H9 (cell line): ENCODE measurements around the gene PTPDC1. TPM values are rescaled to one million over a fixed set of nuclear protein-coding genes. Genes with fewer than 3 reads are reported as not detected.

Source experiments
- DNase-seq: peaks from one replicate; pipeline ENCODE4 v3.0.0-alpha.2; 2017
- H2AFZ ChIP-seq: one replicate; pipeline ENCODE4 v1.6.1; 2013; ENCODE audit warnings: mild to moderate bottlenecking, low read length, control low read depth, moderate library complexity
- H2AK5ac ChIP-seq: 2 replicates; pipeline ENCODE4 v1.6.1; 2013; ENCODE audit warnings: low read length, control low read depth, mixed read lengths; ENCODE audit not compliant: insufficient read length
- H2BK120ac ChIP-seq: one replicate; pipeline ENCODE4 v1.6.1; 2013; ENCODE audit warnings: low read depth, mild to moderate bottlenecking, low read length, control low read depth, inconsistent platforms; ENCODE audit not compliant: poor library complexity, severe bottlenecking
- H2BK12ac ChIP-seq: 2 replicates; pipeline ENCODE4 v1.6.1; 2013; ENCODE audit warnings: low read length, control low read depth, mixed read lengths, low read depth; ENCODE audit not compliant: insufficient read length
- H2BK15ac ChIP-seq: 2 replicates; pipeline ENCODE4 v1.6.1; 2013; ENCODE audit warnings: low read depth, low read length, control low read depth
- H2BK20ac ChIP-seq: one replicate; pipeline ENCODE4 v1.6.1; 2013; ENCODE audit warnings: low read depth, mild to moderate bottlenecking, low read length, control low read depth, inconsistent platforms; ENCODE audit not compliant: poor library complexity, severe bottlenecking
- H2BK5ac ChIP-seq: 2 replicates; pipeline ENCODE4 v1.6.1; 2013; ENCODE audit warnings: low read length, control low read depth, mixed read lengths; ENCODE audit not compliant: insufficient read length
- H3K14ac ChIP-seq: 2 replicates; pipeline ENCODE4 v1.6.1; 2013; ENCODE audit warnings: low read length, control low read depth; ENCODE audit not compliant: insufficient read depth
- H3K18ac ChIP-seq: 2 replicates; pipeline ENCODE4 v1.6.1; 2013; ENCODE audit warnings: low read depth, mild to moderate bottlenecking, mixed read lengths, low read length, control low read depth; ENCODE audit not compliant: insufficient read length
- H3K23ac ChIP-seq: 2 replicates; pipeline ENCODE4 v1.6.1; 2013; ENCODE audit warnings: low read length, control low read depth, mixed read lengths, low read depth; ENCODE audit not compliant: insufficient read length
- H3K23me2 ChIP-seq: 2 replicates; pipeline ENCODE4 v1.6.1; 2013; ENCODE audit warnings: low read depth, mild to moderate bottlenecking, mixed read lengths, low read length, control low read depth; ENCODE audit not compliant: insufficient read length, poor library complexity, severe bottlenecking
- H3K27ac ChIP-seq: 2 replicates; pipeline ENCODE4 v1.5.1; 2013; ENCODE audit warnings: low read length, control low read depth, mixed read lengths, low read depth; ENCODE audit not compliant: insufficient read length
- H3K27me3 ChIP-seq: 2 replicates; pipeline ENCODE4 v1.6.1; 2013; ENCODE audit warnings: low read length, control low read depth, inconsistent platforms; ENCODE audit not compliant: insufficient read depth
- H3K4ac ChIP-seq: 2 replicates; pipeline ENCODE4 v1.6.1; 2013; ENCODE audit warnings: low read depth, mild to moderate bottlenecking, control low read depth, inconsistent platforms, low read length, moderate library complexity
- H3K4me1 ChIP-seq: 2 replicates; pipeline ENCODE4 v1.6.1; 2013; ENCODE audit warnings: low read length, control low read depth, inconsistent platforms; ENCODE audit not compliant: insufficient read depth
- H3K4me2 ChIP-seq: 2 replicates; pipeline ENCODE4 v1.6.1; 2013; ENCODE audit warnings: low read length, control low read depth, mixed read lengths; ENCODE audit not compliant: insufficient read length, insufficient read depth
- H3K56ac ChIP-seq: 2 replicates; pipeline ENCODE4 v1.6.1; 2013; ENCODE audit warnings: low read depth, mild to moderate bottlenecking, mixed read lengths, low read length, control low read depth; ENCODE audit not compliant: insufficient read length
- H3K79me1 ChIP-seq: 2 replicates; pipeline ENCODE4 v1.6.1; 2013; ENCODE audit warnings: low read depth, mild to moderate bottlenecking, moderate library complexity, low read length, control low read depth, inconsistent platforms; ENCODE audit not compliant: insufficient read depth, poor library complexity, severe bottlenecking
- H3K79me2 ChIP-seq: 2 replicates; pipeline ENCODE4 v1.6.1; 2013; ENCODE audit warnings: low read length, control low read depth, inconsistent platforms; ENCODE audit not compliant: insufficient read depth
- H3K9ac ChIP-seq: 2 replicates; pipeline ENCODE4 v1.6.1; 2013; ENCODE audit warnings: low read length, control low read depth, mixed read lengths; ENCODE audit not compliant: insufficient read length; ENCODE audit errors: extremely low read depth
- H3K9me3 ChIP-seq: one replicate; pipeline ENCODE4 v1.6.1; 2013; ENCODE audit warnings: low read depth, low read length, inconsistent platforms; ENCODE audit not compliant: control insufficient read depth
- H3T11ph ChIP-seq: one replicate; pipeline ENCODE4 v1.6.1; 2013; ENCODE audit warnings: mild to moderate bottlenecking, low read length, control low read depth, inconsistent platforms
- H4K20me1 ChIP-seq: one replicate; pipeline ENCODE4 v1.6.1; 2013; ENCODE audit not compliant: control insufficient read depth, insufficient read length, insufficient read depth
- H4K5ac ChIP-seq: 2 replicates; pipeline ENCODE4 v1.6.1; 2013; ENCODE audit warnings: low read depth, mild to moderate bottlenecking, mixed read lengths, low read length, control low read depth; ENCODE audit not compliant: insufficient read length
- H4K8ac ChIP-seq: replicated peaks from 2 replicates; pipeline ENCODE4 v1.6.1; 2013; ENCODE audit warnings: low read length, control low read depth, mixed read lengths, low read depth; ENCODE audit not compliant: insufficient read length
- H4K91ac ChIP-seq: 2 replicates; pipeline ENCODE4 v1.6.1; 2013; ENCODE audit warnings: low read depth, mild to moderate bottlenecking, moderate library complexity, mixed read lengths, low read length, control low read depth; ENCODE audit not compliant: insufficient read length
- H3K27ac Mint-ChIP-seq, 3 experiments: 2 replicates in 2 of 3; 3 replicates in 1 of 3; pipeline ENCODE4 v1.8.0; 2020 to 2021; ENCODE audit warnings: mixed read lengths in 3 of 3, mild to moderate bottlenecking in 1 of 3, moderate library complexity in 1 of 3
- H3K27me3 Mint-ChIP-seq: 2 replicates; pipeline ENCODE4 v1.8.0; 2021; ENCODE audit warnings: low read depth, mild to moderate bottlenecking, moderate library complexity, mixed read lengths
- H3K36me3 Mint-ChIP-seq, 3 experiments: 2 replicates in 2 of 3; 3 replicates in 1 of 3; pipeline ENCODE4 v1.8.0; 2020 to 2021; ENCODE audit warnings: low read depth in 3 of 3, mixed read lengths in 3 of 3; ENCODE audit not compliant: insufficient read depth in 1 of 3
- H3K4me1 Mint-ChIP-seq, 2 experiments: 2 replicates each; pipeline ENCODE4 v1.8.0; 2020; ENCODE audit warnings: mixed read lengths in 2 of 2
- H3K4me3 Mint-ChIP-seq, 2 experiments: 2 replicates in 1 of 2; 3 replicates in 1 of 2; pipeline ENCODE4 v1.8.0; 2020 to 2021; ENCODE audit warnings: mild to moderate bottlenecking in 2 of 2, mixed read lengths in 2 of 2, moderate library complexity in 1 of 2
- H3K9me3 Mint-ChIP-seq, 2 experiments: 2 replicates in 1 of 2; 3 replicates in 1 of 2; pipeline ENCODE4 v1.8.0; 2020; ENCODE audit warnings: mild to moderate bottlenecking in 2 of 2, mixed read lengths in 2 of 2, moderate library complexity in 1 of 2
- total RNA-seq: library from RNA; stranded (reverse); gene quantifications from 2 replicates; pipeline ENCODE4 v1.2.1, GENCODE V29; 2021
- TF ChIP-seq, protein P1 (sequence below): fragments of 200-600 bp; sonication (generic); conservative IDR thresholded peaks from 3 replicates; pipeline ENCODE4 v1.8.0; 2021; ENCODE audit warnings: antibody characterized with exemption, mild to moderate bottlenecking

PTPDC1 gene
- total RNA-seq, 1 experiment from 2014 or later, result 4.8 TPM

DNA sequence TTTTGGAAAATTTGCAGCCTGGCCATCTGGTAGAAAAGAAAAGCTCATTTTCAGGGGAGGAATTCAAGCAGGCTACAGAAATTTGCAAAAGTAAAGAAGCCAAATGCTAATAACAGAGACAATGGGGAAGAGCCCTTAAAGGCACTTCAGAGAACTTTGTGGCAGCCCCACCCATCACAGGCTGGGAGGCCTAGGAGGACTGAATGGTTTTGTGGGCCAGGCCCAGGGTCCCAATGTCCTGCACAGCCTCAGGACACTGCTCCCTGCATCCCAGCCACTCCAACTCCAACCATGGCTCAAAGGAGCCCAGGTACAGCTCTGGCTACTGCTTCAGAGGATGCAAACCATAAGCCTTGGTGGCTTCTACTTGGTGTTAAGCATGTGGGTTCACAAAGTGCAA lies 44.3 kb downstream of the PTPDC1 start:
- Mint-ChIP-seq H3K27me3 (no peaks in the 10 kb centered on the region; the same call in 1 of the 2 replicates), H3K27ac (no peak overlapping the region), H3K36me3 (peaks cover 10 to 43% (median 27%) of the 10 kb centered on the region in 3 experiments), H3K4me3 (no peak overlapping the region), H3K4me1 (no peaks in the 10 kb centered on the region), H3K9me3 (peaks cover 43 to 53% of the 10 kb centered on the region in 2 experiments)
- Histone ChIP-seq H3K79me2 (no peaks in the 10 kb centered on the region), H3K27ac (no peak overlapping the region), H4K8ac (no peak overlapping the region), H4K91ac (no peak overlapping the region), H3T11ph (no peak overlapping the region), H3K27me3 (no peaks in the 10 kb centered on the region), H3K18ac (no peak overlapping the region), H2BK120ac (no peak overlapping the region), H3K14ac (no peak overlapping the region), H2AK5ac (no peak overlapping the region), H2BK5ac (no peak overlapping the region), H3K79me1 (no peaks in the 10 kb centered on the region), H3K9ac (no peak overlapping the region), H3K4ac (no peak overlapping the region), H3K23me2 (no peaks in the 10 kb centered on the region), H4K5ac (no peak overlapping the region), H3K56ac (no peak overlapping the region), H3K4me1 (no peaks in the 10 kb centered on the region), H2BK20ac (no peak overlapping the region), H3K9me3 (peaks cover 4% of the 10 kb centered on the region), H3K23ac (no peak overlapping the region), H2BK15ac (no peak overlapping the region), H2AFZ (no peak overlapping the region), H3K4me2 (no peak overlapping the region), H4K20me1 (no peaks in the 10 kb centered on the region), H2BK12ac (no peak overlapping the region)
- TF ChIP-seq, protein P1, sequence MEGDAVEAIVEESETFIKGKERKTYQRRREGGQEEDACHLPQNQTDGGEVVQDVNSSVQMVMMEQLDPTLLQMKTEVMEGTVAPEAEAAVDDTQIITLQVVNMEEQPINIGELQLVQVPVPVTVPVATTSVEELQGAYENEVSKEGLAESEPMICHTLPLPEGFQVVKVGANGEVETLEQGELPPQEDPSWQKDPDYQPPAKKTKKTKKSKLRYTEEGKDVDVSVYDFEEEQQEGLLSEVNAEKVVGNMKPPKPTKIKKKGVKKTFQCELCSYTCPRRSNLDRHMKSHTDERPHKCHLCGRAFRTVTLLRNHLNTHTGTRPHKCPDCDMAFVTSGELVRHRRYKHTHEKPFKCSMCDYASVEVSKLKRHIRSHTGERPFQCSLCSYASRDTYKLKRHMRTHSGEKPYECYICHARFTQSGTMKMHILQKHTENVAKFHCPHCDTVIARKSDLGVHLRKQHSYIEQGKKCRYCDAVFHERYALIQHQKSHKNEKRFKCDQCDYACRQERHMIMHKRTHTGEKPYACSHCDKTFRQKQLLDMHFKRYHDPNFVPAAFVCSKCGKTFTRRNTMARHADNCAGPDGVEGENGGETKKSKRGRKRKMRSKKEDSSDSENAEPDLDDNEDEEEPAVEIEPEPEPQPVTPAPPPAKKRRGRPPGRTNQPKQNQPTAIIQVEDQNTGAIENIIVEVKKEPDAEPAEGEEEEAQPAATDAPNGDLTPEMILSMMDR, result no peak
- no peak for DNase-seq
